ENCODE measurements around the gene APCDD1. TPM values are rescaled to one million over a fixed set of nuclear protein-coding genes. Genes with fewer than 3 reads are reported as not detected.

Gene APCDD1
- total RNA-seq, 2 donors from 2014 or later = 38.2 to 75.8 TPM

DNA sequence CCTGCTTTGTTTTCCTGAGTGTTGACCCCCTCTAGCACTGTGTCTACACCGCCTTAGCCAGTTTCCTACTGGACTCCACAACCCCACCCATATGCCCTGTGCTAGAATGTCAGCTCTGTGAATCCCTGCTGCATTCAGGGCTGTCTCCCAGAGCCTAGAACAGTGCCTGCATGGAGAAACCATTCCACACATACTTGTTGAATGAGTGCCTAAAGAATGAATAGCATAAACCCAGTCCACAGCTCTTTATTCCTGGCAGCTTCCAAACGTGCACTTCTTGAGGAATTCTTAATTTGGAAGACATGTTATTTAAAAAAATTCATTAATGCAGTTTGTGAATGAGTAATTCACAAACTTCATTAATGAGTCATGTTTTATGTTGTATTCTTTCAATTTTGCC is 64.9 kb downstream of the APCDD1 start:
- Histone ChIP-seq H3K27ac (no peak overlapping the region), H3K9me3 (no peaks in the 10 kb centered on the region), H3K27me3 (replicated peaks; ENCODE audit: insufficient read depth) (no peaks in the 10 kb centered on the region), H3K4me3 (no peak overlapping the region), H3K36me3 (no peaks in the 10 kb centered on the region), H3K4me1 (ENCODE audit: control insufficient read depth in 1 of 2, low read depth in 2 of 2) (peaks cover 15 to 46% of the 10 kb centered on the region in 2 donors)
- ATAC-seq (ENCODE audit: insufficient number of reproducible peaks, low FRiP score, low read depth) (no peak), DNase-seq (ENCODE audit: low spot score) (no peak)
- TF ChIP-seq, protein P1, sequence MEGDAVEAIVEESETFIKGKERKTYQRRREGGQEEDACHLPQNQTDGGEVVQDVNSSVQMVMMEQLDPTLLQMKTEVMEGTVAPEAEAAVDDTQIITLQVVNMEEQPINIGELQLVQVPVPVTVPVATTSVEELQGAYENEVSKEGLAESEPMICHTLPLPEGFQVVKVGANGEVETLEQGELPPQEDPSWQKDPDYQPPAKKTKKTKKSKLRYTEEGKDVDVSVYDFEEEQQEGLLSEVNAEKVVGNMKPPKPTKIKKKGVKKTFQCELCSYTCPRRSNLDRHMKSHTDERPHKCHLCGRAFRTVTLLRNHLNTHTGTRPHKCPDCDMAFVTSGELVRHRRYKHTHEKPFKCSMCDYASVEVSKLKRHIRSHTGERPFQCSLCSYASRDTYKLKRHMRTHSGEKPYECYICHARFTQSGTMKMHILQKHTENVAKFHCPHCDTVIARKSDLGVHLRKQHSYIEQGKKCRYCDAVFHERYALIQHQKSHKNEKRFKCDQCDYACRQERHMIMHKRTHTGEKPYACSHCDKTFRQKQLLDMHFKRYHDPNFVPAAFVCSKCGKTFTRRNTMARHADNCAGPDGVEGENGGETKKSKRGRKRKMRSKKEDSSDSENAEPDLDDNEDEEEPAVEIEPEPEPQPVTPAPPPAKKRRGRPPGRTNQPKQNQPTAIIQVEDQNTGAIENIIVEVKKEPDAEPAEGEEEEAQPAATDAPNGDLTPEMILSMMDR (IDR thresholded peaks at IDR 0.05) = no peak

DNA sequence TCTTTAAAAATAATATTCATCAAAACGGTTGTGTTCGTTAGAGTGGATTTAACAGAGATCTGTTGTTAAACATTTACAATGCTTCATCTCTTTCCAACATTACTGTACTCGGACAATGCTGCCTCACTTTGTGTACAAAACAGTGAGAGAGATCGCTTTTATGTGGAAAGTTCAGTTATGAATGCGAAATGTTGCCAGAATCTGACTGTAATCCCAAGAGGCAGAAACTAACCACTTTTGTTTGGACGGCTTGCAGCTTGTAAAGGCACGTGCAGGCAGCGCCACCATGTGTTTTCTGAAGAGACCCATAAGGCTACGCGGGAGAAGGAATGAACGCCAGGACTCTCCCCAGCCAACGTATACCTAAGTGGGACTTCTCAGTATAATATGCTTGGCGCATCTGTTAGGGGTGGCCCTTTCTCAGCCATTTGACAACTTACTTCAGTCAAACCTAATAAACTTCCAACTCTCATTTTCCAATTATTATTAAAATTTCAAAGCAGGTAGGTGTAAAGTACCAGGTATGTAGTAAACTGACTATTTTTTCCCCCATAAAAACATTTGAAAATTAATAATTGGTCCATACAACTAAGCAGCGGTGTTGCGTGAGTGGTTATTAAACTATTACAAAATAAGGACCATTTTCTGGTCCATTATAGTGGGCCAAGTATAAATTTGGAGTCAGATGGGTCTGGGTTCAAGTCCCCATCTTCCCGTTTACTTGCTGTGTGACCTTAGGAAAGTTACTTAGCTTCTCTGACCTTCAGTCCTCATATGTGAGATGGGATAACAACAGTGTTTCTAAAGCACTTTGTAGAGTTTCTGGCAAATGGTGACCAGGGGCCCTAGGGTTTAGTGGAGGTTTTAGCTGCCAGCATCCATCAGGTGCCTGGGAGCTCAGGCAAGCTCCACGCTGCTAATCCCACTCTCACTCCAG is 65.8 kb downstream of the APCDD1 start:
- H3K27me3 ChIP-seq (replicated peaks; ENCODE audit: insufficient read depth) = no peaks in the 10 kb centered on the region
- H3K4me1 ChIP-seq (ENCODE audit: control insufficient read depth in 1 of 2, low read depth in 2 of 2) = peaks cover 15 to 40% of the 10 kb centered on the region in 2 donors
- no peaks in the 10 kb centered on the region for H3K9me3 ChIP-seq
- H3K4me3 ChIP-seq = no peak overlapping the region
- DNase-seq (ENCODE audit: low spot score) = peak; percentile 60
- TF ChIP-seq, protein P1 (IDR thresholded peaks at IDR 0.05) = peak; percentile 71
- no peaks in the 10 kb centered on the region for H3K36me3 ChIP-seq
- H3K27ac ChIP-seq = no peak overlapping the region
- ATAC-seq (ENCODE audit: insufficient number of reproducible peaks, low FRiP score, low read depth) = peak; percentile 78

DNA sequence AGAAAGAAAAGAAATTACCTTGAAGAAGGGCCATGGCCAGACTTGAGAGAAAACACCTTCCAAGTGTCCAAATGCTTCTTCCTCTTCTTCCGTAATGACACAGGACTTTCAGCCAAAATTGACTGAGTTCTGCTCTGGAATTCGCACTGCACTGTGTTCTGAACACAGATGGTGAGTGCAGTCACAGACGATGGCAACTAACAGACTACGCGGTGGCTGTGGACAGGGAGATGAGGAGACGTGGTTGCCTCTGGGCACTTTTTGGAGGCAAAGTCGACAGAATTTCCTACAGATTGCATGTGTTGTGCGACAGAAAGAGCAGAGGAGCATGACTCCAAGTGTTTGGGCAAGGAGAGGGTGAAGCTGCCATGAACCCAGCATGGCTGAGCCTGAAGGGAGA is 67.1 kb downstream of the APCDD1 start:
- no peak overlapping the region for H3K4me3 ChIP-seq
- TF ChIP-seq, protein P1 (IDR thresholded peaks at IDR 0.05) = no peak
- H3K27me3 ChIP-seq (replicated peaks; ENCODE audit: insufficient read depth) = no peaks in the 10 kb centered on the region
- no peaks in the 10 kb centered on the region for H3K9me3 ChIP-seq
- H3K27ac ChIP-seq = no peak overlapping the region
- DNase-seq (ENCODE audit: low spot score) (no peak), ATAC-seq (ENCODE audit: insufficient number of reproducible peaks, low FRiP score, low read depth) (no peak)
- peaks cover 15 to 27% of the 10 kb centered on the region in 2 donors for H3K4me1 ChIP-seq (ENCODE audit: control insufficient read depth in 1 of 2, low read depth in 2 of 2)
- H3K36me3 ChIP-seq = no peaks in the 10 kb centered on the region

DNA sequence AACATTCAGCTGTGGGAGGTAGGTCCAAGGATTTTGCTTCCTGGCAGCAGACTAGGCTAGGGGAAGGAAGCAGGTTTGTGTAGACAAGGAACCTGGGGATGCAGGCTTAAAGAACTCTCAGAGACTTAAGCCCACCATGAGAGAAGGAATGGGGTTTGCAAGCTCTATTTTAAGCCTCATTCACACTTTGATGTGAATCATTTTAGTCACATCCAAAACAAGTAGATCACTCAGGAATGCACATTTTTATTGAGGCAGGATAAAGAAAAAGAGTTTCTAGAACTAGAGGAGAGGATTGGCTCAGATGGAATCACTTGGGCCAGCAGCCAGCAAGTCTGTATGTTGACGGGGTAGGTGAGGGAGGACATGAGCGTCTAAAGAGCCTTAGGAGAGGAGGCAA is 68.1 kb downstream of the APCDD1 start:
- Histone ChIP-seq H3K36me3 (no peaks in the 10 kb centered on the region), H3K4me3 (no peak overlapping the region), H3K9me3 (no peaks in the 10 kb centered on the region), H3K27me3 (replicated peaks; ENCODE audit: insufficient read depth) (no peaks in the 10 kb centered on the region), H3K4me1 (ENCODE audit: control insufficient read depth in 1 of 2, low read depth in 2 of 2) (peaks cover 19 to 30% of the 10 kb centered on the region in 2 donors), H3K27ac (no peak overlapping the region)
- TF ChIP-seq, protein P1 (IDR thresholded peaks at IDR 0.05) = no peak
- DNase-seq (ENCODE audit: low spot score) (no peak), ATAC-seq (ENCODE audit: insufficient number of reproducible peaks, low FRiP score, low read depth) (no peak)

DNA sequence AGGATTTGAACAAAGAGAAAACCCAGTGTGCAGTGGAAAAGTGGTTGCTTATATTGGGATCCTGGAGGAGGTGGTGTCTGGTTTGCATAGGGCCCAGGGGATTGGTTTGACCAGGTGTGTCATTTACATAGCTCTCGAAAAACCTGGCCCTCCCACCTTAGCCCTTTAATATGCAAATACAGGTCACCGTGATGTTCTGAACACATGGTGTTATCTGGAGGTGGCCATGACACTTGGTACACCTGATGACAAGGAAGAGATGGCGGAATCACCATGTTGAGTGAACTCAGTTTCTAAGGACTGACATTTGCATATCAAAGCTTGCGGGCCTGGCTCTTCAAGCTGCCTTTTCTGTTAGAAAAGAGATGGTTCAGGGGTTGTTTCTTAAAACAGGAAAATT is 69.1 kb downstream of the APCDD1 start:
- ATAC-seq (ENCODE audit: insufficient number of reproducible peaks, low FRiP score, low read depth) = no peak
- H3K4me1 ChIP-seq (ENCODE audit: control insufficient read depth in 1 of 2, low read depth in 2 of 2) = peaks cover 17 to 30% of the 10 kb centered on the region in 2 donors

More for the DNA sequence above, 69.1 kb downstream of the APCDD1 start:
- Histone ChIP-seq H3K36me3 (no peaks in the 10 kb centered on the region), H3K27me3 (replicated peaks; ENCODE audit: insufficient read depth) (no peaks in the 10 kb centered on the region), H3K4me3 (no peak overlapping the region), H3K27ac (no peak overlapping the region), H3K9me3 (no peaks in the 10 kb centered on the region)
- no peak for DNase-seq (ENCODE audit: low spot score)
- TF ChIP-seq, protein P1 (IDR thresholded peaks at IDR 0.05) = no peak

All from thoracic aorta (tissue), 2 donors.